ENCODE results near the gene KIZ.

The KIZ gene

GRCh38 chr20:21136015-21136732, 10.3 kb downstream of the KIZ start:
- Histone ChIP-seq H3K27ac (ENCODE audit: insufficient read depth, low read length, poor library complexity, severe bottlenecking) (no peak overlapping the region), H3K27me3 (replicated peaks; ENCODE audit: control insufficient read depth, insufficient read depth, low read length, poor library complexity, severe bottlenecking) (no peaks in the 10 kb centered on the region), H3K9me3 (ENCODE audit: control insufficient read depth, low read length) (no peaks in the 10 kb centered on the region), H3K4me3 (ENCODE audit: insufficient read depth, low read depth, low read length, poor library complexity, severe bottlenecking) (no peak overlapping the region), H3K36me3 (ENCODE audit: control insufficient read depth, insufficient read depth, low read length) (peaks cover 10% of the 10 kb centered on the region), H3K4me1 (ENCODE audit: control insufficient read depth, insufficient read depth, low read length, poor library complexity, severe bottlenecking) (no peaks in the 10 kb centered on the region)
- no peak for DNase-seq

GRCh38 chr20:21137078-21137477, 11.2 kb downstream of the KIZ start:
- H3K27ac ChIP-seq (ENCODE audit: insufficient read depth, low read length, poor library complexity, severe bottlenecking) = no peak overlapping the region
- H3K36me3 ChIP-seq (ENCODE audit: control insufficient read depth, insufficient read depth, low read length) = peaks cover 10% of the 10 kb centered on the region
- no peak for DNase-seq

GRCh38 chr20:21139881-21140566, 14.1 kb downstream of the KIZ start:
- no peak for DNase-seq
- Histone ChIP-seq H3K27me3 (replicated peaks; ENCODE audit: control insufficient read depth, insufficient read depth, low read length, poor library complexity, severe bottlenecking) (no peaks in the 10 kb centered on the region), H3K27ac (ENCODE audit: insufficient read depth, low read length, poor library complexity, severe bottlenecking) (no peak overlapping the region), H3K4me3 (ENCODE audit: insufficient read depth, low read depth, low read length, poor library complexity, severe bottlenecking) (no peak overlapping the region), H3K9me3 (ENCODE audit: control insufficient read depth, low read length) (no peaks in the 10 kb centered on the region), H3K36me3 (ENCODE audit: control insufficient read depth, insufficient read depth, low read length) (peaks cover 4% of the 10 kb centered on the region), H3K4me1 (ENCODE audit: control insufficient read depth, insufficient read depth, low read length, poor library complexity, severe bottlenecking) (no peaks in the 10 kb centered on the region)

More at GRCh38 chr20:21137078-21137477, 11.2 kb downstream of the KIZ start:
- H3K4me1 ChIP-seq (ENCODE audit: control insufficient read depth, insufficient read depth, low read length, poor library complexity, severe bottlenecking) = no peaks in the 10 kb centered on the region
- H3K4me3 ChIP-seq (ENCODE audit: insufficient read depth, low read depth, low read length, poor library complexity, severe bottlenecking) = no peak overlapping the region
- H3K27me3 ChIP-seq (replicated peaks; ENCODE audit: control insufficient read depth, insufficient read depth, low read length, poor library complexity, severe bottlenecking) = no peaks in the 10 kb centered on the region
- no peaks in the 10 kb centered on the region for H3K9me3 ChIP-seq (ENCODE audit: control insufficient read depth, low read length)

GRCh38 chr20:21141825-21142224, 15.9 kb downstream of the KIZ start:
- H3K27me3 ChIP-seq (replicated peaks; ENCODE audit: control insufficient read depth, insufficient read depth, low read length, poor library complexity, severe bottlenecking) = no peaks in the 10 kb centered on the region
- no peak for DNase-seq
- H3K27ac ChIP-seq (ENCODE audit: insufficient read depth, low read length, poor library complexity, severe bottlenecking) = no peak overlapping the region
- no peak overlapping the region for H3K4me3 ChIP-seq (ENCODE audit: insufficient read depth, low read depth, low read length, poor library complexity, severe bottlenecking)
- no peaks in the 10 kb centered on the region for H3K9me3 ChIP-seq (ENCODE audit: control insufficient read depth, low read length)
- H3K4me1 ChIP-seq (ENCODE audit: control insufficient read depth, insufficient read depth, low read length, poor library complexity, severe bottlenecking) = no peaks in the 10 kb centered on the region
- peaks cover 4% of the 10 kb centered on the region for H3K36me3 ChIP-seq (ENCODE audit: control insufficient read depth, insufficient read depth, low read length)

- H3K36me3 ChIP-seq (ENCODE audit: control insufficient read depth, insufficient read depth, low read length) = peaks cover under 1% of the 10 kb centered on the region
- no peaks in the 10 kb centered on the region for H3K4me1 ChIP-seq (ENCODE audit: control insufficient read depth, insufficient read depth, low read length, poor library complexity, severe bottlenecking)
- H3K27me3 ChIP-seq (replicated peaks; ENCODE audit: control insufficient read depth, insufficient read depth, low read length, poor library complexity, severe bottlenecking) = no peaks in the 10 kb centered on the region
- no peak overlapping the region for H3K4me3 ChIP-seq (ENCODE audit: insufficient read depth, low read depth, low read length, poor library complexity, severe bottlenecking)
- DNase-seq = no peak
- no peaks in the 10 kb centered on the region for H3K9me3 ChIP-seq (ENCODE audit: control insufficient read depth, low read length)
- H3K27ac ChIP-seq (ENCODE audit: insufficient read depth, low read length, poor library complexity, severe bottlenecking) = no peak overlapping the region
These were observed 17.5 kb downstream of the KIZ start for GRCh38 chr20:21143194-21143890.

GRCh38 chr20:21145424-21145823, 19.5 kb downstream of the KIZ start:
- no peaks in the 10 kb centered on the region for H3K36me3 ChIP-seq (ENCODE audit: control insufficient read depth, insufficient read depth, low read length)
- no peaks in the 10 kb centered on the region for H3K27me3 ChIP-seq (replicated peaks; ENCODE audit: control insufficient read depth, insufficient read depth, low read length, poor library complexity, severe bottlenecking)
- H3K9me3 ChIP-seq (ENCODE audit: control insufficient read depth, low read length) = no peaks in the 10 kb centered on the region
- no peak overlapping the region for H3K4me3 ChIP-seq (ENCODE audit: insufficient read depth, low read depth, low read length, poor library complexity, severe bottlenecking)
- no peaks in the 10 kb centered on the region for H3K4me1 ChIP-seq (ENCODE audit: control insufficient read depth, insufficient read depth, low read length, poor library complexity, severe bottlenecking)
- DNase-seq = no peak
- H3K27ac ChIP-seq (ENCODE audit: insufficient read depth, low read length, poor library complexity, severe bottlenecking) = no peak overlapping the region

GRCh38 chr20:21146215-21146614, 20.3 kb downstream of the KIZ start:
- Histone ChIP-seq H3K36me3 (ENCODE audit: control insufficient read depth, insufficient read depth, low read length) (no peaks in the 10 kb centered on the region), H3K4me1 (ENCODE audit: control insufficient read depth, insufficient read depth, low read length, poor library complexity, severe bottlenecking) (no peaks in the 10 kb centered on the region), H3K9me3 (ENCODE audit: control insufficient read depth, low read length) (no peaks in the 10 kb centered on the region), H3K4me3 (ENCODE audit: insufficient read depth, low read depth, low read length, poor library complexity, severe bottlenecking) (no peak overlapping the region), H3K27me3 (replicated peaks; ENCODE audit: control insufficient read depth, insufficient read depth, low read length, poor library complexity, severe bottlenecking) (no peaks in the 10 kb centered on the region), H3K27ac (ENCODE audit: insufficient read depth, low read length, poor library complexity, severe bottlenecking) (no peak overlapping the region)
- no peak for DNase-seq

- no peaks in the 10 kb centered on the region for H3K27me3 ChIP-seq (replicated peaks; ENCODE audit: control insufficient read depth, insufficient read depth, low read length, poor library complexity, severe bottlenecking)
- no peak overlapping the region for H3K4me3 ChIP-seq (ENCODE audit: insufficient read depth, low read depth, low read length, poor library complexity, severe bottlenecking)
- H3K27ac ChIP-seq (ENCODE audit: insufficient read depth, low read length, poor library complexity, severe bottlenecking) = no peak overlapping the region
- DNase-seq = no peak
- no peaks in the 10 kb centered on the region for H3K9me3 ChIP-seq (ENCODE audit: control insufficient read depth, low read length)
- H3K4me1 ChIP-seq (ENCODE audit: control insufficient read depth, insufficient read depth, low read length, poor library complexity, severe bottlenecking) = no peaks in the 10 kb centered on the region
- no peaks in the 10 kb centered on the region for H3K36me3 ChIP-seq (ENCODE audit: control insufficient read depth, insufficient read depth, low read length)
These were observed 21.7 kb downstream of the KIZ start for GRCh38 chr20:21147593-21147992.

- Histone ChIP-seq H3K4me3 (ENCODE audit: insufficient read depth, low read depth, low read length, poor library complexity, severe bottlenecking) (no peak overlapping the region), H3K27me3 (replicated peaks; ENCODE audit: control insufficient read depth, insufficient read depth, low read length, poor library complexity, severe bottlenecking) (no peaks in the 10 kb centered on the region), H3K27ac (ENCODE audit: insufficient read depth, low read length, poor library complexity, severe bottlenecking) (no peak overlapping the region), H3K4me1 (ENCODE audit: control insufficient read depth, insufficient read depth, low read length, poor library complexity, severe bottlenecking) (no peaks in the 10 kb centered on the region), H3K9me3 (ENCODE audit: control insufficient read depth, low read length) (no peaks in the 10 kb centered on the region), H3K36me3 (ENCODE audit: control insufficient read depth, insufficient read depth, low read length) (peaks cover under 1% of the 10 kb centered on the region)
- no peak for DNase-seq
These were observed 23.5 kb downstream of the KIZ start for GRCh38 chr20:21149344-21149743.

- Histone ChIP-seq H3K4me1 (ENCODE audit: control insufficient read depth, insufficient read depth, low read length, poor library complexity, severe bottlenecking) (no peaks in the 10 kb centered on the region), H3K36me3 (ENCODE audit: control insufficient read depth, insufficient read depth, low read length) (peaks cover 5% of the 10 kb centered on the region), H3K4me3 (ENCODE audit: insufficient read depth, low read depth, low read length, poor library complexity, severe bottlenecking) (no peak overlapping the region), H3K27me3 (replicated peaks; ENCODE audit: control insufficient read depth, insufficient read depth, low read length, poor library complexity, severe bottlenecking) (no peaks in the 10 kb centered on the region), H3K9me3 (ENCODE audit: control insufficient read depth, low read length) (no peaks in the 10 kb centered on the region), H3K27ac (ENCODE audit: insufficient read depth, low read length, poor library complexity, severe bottlenecking) (no peak overlapping the region)
- DNase-seq = no peak
These were observed 25.9 kb downstream of the KIZ start for GRCh38 chr20:21151791-21152190.
